Measurements from ENCODE around the gene RALY.

Gene RALY

GRCh38 chr20:34047010-34047687 is 53.4 kb downstream of the RALY start:
- DNase-seq (ENCODE audit: low spot score): no peak

GRCh38 chr20:34047917-34048316 is 54.2 kb downstream of the RALY start:
- no peak for DNase-seq (ENCODE audit: low spot score)

GRCh38 chr20:34049389-34049788 is 55.7 kb downstream of the RALY start:
- DNase-seq (ENCODE audit: low spot score): no peak

GRCh38 chr20:34049897-34050695 is 56.4 kb downstream of the RALY start:
- DNase-seq (ENCODE audit: low spot score): no peak

GRCh38 chr20:34052414-34052813 is 58.7 kb downstream of the RALY start:
- DNase-seq (ENCODE audit: low spot score): no peak

- no peak for DNase-seq (ENCODE audit: low spot score)
These were observed 61.6 kb downstream of the RALY start for GRCh38 chr20:34055290-34055689.

- DNase-seq (ENCODE audit: low spot score): peak; percentile 35
These were observed 65.1 kb downstream of the RALY start for GRCh38 chr20:34058831-34059230.

- DNase-seq (ENCODE audit: low spot score): no peak
These were observed 67.3 kb downstream of the RALY start for GRCh38 chr20:34060970-34061369.

GRCh38 chr20:34061695-34062094 is 68.0 kb downstream of the RALY start:
- DNase-seq (ENCODE audit: low spot score): no peak

- peak; percentile 24 for DNase-seq (ENCODE audit: low spot score)
These were observed 69.1 kb downstream of the RALY start for GRCh38 chr20:34062570-34063482.

- no peak for DNase-seq (ENCODE audit: low spot score)
These were observed 70.6 kb downstream of the RALY start for GRCh38 chr20:34064286-34064685.

- no peak for DNase-seq (ENCODE audit: low spot score)
These were observed 71.5 kb downstream of the RALY start for GRCh38 chr20:34065260-34065659.

GRCh38 chr20:34066476-34067090 is 72.9 kb downstream of the RALY start:
- DNase-seq (ENCODE audit: low spot score): no peak

- DNase-seq (ENCODE audit: low spot score): no peak
These were observed 74.3 kb downstream of the RALY start for GRCh38 chr20:34068001-34068400.

- DNase-seq (ENCODE audit: low spot score): peak; percentile 85
These were observed 75.8 kb downstream of the RALY start for GRCh38 chr20:34069341-34070078.

GRCh38 chr20:34070079-34070439 is 76.3 kb downstream of the RALY start:
- no peak for DNase-seq (ENCODE audit: low spot score)

GRCh38 chr20:34070859-34071258 is 77.1 kb downstream of the RALY start:
- DNase-seq (ENCODE audit: low spot score): no peak

- no peak for DNase-seq (ENCODE audit: low spot score)
These were observed 78.4 kb downstream of the RALY start for GRCh38 chr20:34072076-34072475.

GRCh38 chr20:34072778-34073177 is 79.1 kb downstream of the RALY start:
- DNase-seq (ENCODE audit: low spot score): no peak

GRCh38 chr20:34074101-34074760 is 80.5 kb downstream of the RALY start:
- peak; percentile 23 for DNase-seq (ENCODE audit: low spot score)

GRCh38 chr20:34075647-34076046 is 81.9 kb downstream of the RALY start:
- DNase-seq (ENCODE audit: low spot score): no peak

Data from RKO (cell line).